H1 (cell line): ENCODE measurements around the gene TOR4A. TPM values are rescaled to one million over a fixed set of nuclear protein-coding genes. Genes with fewer than 3 reads are reported as not detected.

Source experiments
- CTCF ChIA-PET: fragments of 300-600 bp; sonication (Branson Sonifier 250); formaldehyde crosslinking; loops from one replicate; lab custom pipeline; 2021; ENCODE audit not compliant: partially characterized antibody; lab: Charles Lee
- POLR2A ChIA-PET: fragments of 300-600 bp; sonication (Branson Sonifier 250); formaldehyde crosslinking; loops from one replicate; lab custom pipeline; 2021; ENCODE audit warnings: inconsistent platforms; ENCODE audit not compliant: partially characterized antibody; lab: Charles Lee
- DNase-seq, 2 experiments: peaks; one replicate each; pipeline versions ENCODE4 v3.0.0 to v3.0.0-alpha.2; 2010 to 2022; ENCODE audit warnings: low spot score in 2 of 2, low read depth in 1 of 2, mixed read lengths in 1 of 2
- FAIRE-seq: peaks from 2 replicates; lab custom pipeline; 2011; peaks lifted over from hg19 to GRCh38; lab: Jason Lieb, UNC
- H2AFZ ChIP-seq: 2 replicates; pipeline ENCODE4 v1.8.1; 2012; ENCODE audit warnings: low read length, inconsistent platforms
- H2AK5ac ChIP-seq: 2 replicates; pipeline ENCODE4 v1.6.1; 2013; ENCODE audit warnings: low read depth, low read length
- H2BK120ac ChIP-seq: replicated peaks from 2 replicates; pipeline ENCODE3; 2013; ENCODE audit warnings: low read depth, low read length, inconsistent platforms
- H2BK12ac ChIP-seq: 2 replicates; pipeline ENCODE4 v1.6.1; 2013; ENCODE audit warnings: low read depth, low read length
- H2BK15ac ChIP-seq: 2 replicates; pipeline ENCODE4 v1.6.1; 2013; ENCODE audit warnings: low read length
- H2BK20ac ChIP-seq: 2 replicates; pipeline ENCODE4 v1.6.1; 2013; ENCODE audit warnings: low read length
- H2BK5ac ChIP-seq: 2 replicates; pipeline ENCODE4 v1.6.1; 2013; ENCODE audit warnings: low read depth, low read length
- H3K14ac ChIP-seq: 2 replicates; pipeline ENCODE4 v1.6.1; 2013; ENCODE audit warnings: inconsistent platforms; ENCODE audit not compliant: insufficient read length
- H3K18ac ChIP-seq: 2 replicates; pipeline ENCODE4 v1.6.1; 2013; ENCODE audit warnings: low read length; ENCODE audit errors: extremely low read depth
- H3K23ac ChIP-seq: 2 replicates; pipeline ENCODE4 v1.6.1; 2013; ENCODE audit warnings: inconsistent platforms; ENCODE audit not compliant: insufficient read length
- H3K23me2 ChIP-seq: 2 replicates; pipeline ENCODE4 v1.6.1; 2013; ENCODE audit warnings: low read depth, low read length
- H3K27ac ChIP-seq: 2 replicates; pipeline ENCODE4 v1.6.1; 2011; ENCODE audit warnings: low read depth, low read length, inconsistent platforms
- H3K27me3 ChIP-seq, 4 experiments: replicated peaks in 1 of 4; 1 replicate in 1 of 4; 2 replicates in 3 of 4; pipeline versions ENCODE4 v1.6.1 to v1.8.1; 2011 to 2013; ENCODE audit warnings: low read length in 3 of 4, mild to moderate bottlenecking in 3 of 4, inconsistent platforms in 2 of 4, mixed read lengths in 2 of 4, moderate library complexity in 1 of 4; ENCODE audit not compliant: control insufficient read depth in 3 of 4, insufficient read depth in 3 of 4; ENCODE audit errors: extremely low read depth in 1 of 4
- H3K36me3 ChIP-seq, 4 experiments: 2 replicates each; pipeline versions ENCODE4 v1.6.1 to v1.8.1; 2011 to 2013; ENCODE audit warnings: mild to moderate bottlenecking in 4 of 4, low read length in 3 of 4, moderate library complexity in 2 of 4, control low read depth in 1 of 4, inconsistent platforms in 1 of 4; ENCODE audit not compliant: insufficient read depth in 4 of 4, control insufficient read depth in 2 of 4
- H3K4ac ChIP-seq: replicated peaks from 2 replicates; pipeline ENCODE3; 2013; ENCODE audit warnings: low read length, low read depth, mixed read lengths, inconsistent platforms; ENCODE audit not compliant: insufficient read length
- H3K4me1 ChIP-seq, 4 experiments: replicated peaks in 1 of 4; 1 replicate in 1 of 4; 2 replicates in 3 of 4; pipeline versions ENCODE4 v1.6.1 to v1.8.1; 2011 to 2013; ENCODE audit warnings: low read length in 3 of 4, inconsistent platforms in 2 of 4, mixed read lengths in 1 of 4; ENCODE audit not compliant: insufficient read depth in 4 of 4, control insufficient read depth in 3 of 4
- H3K4me2 ChIP-seq, 2 experiments: 2 replicates each; pipeline versions ENCODE4 v1.6.1 to v1.8.1; 2011 to 2013; ENCODE audit warnings: low read depth in 2 of 2, low read length in 2 of 2, control low read depth in 1 of 2, inconsistent platforms in 1 of 2, mild to moderate bottlenecking in 1 of 2; ENCODE audit not compliant: insufficient read depth in 1 of 2
- H3K4me3 ChIP-seq, 4 experiments: fragments of 200-600, 300-600 bp in 1 of 4; sonication (generic), shearing (Covaris generic), sonication (Bioruptor Twin) in 1 of 4; 2 replicates each; pipeline versions ENCODE4 v1.5.1 to v1.8.1; 2011 to 2016; ENCODE audit warnings: low read length in 4 of 4, low read depth in 3 of 4, control low read depth in 2 of 4, inconsistent platforms in 2 of 4, mild to moderate bottlenecking in 2 of 4, mixed read lengths in 1 of 4, moderate library complexity in 1 of 4; ENCODE audit not compliant: insufficient read depth in 2 of 4; ENCODE audit errors: extremely low read depth in 1 of 4
- H3K56ac ChIP-seq: replicated peaks from 2 replicates; pipeline ENCODE3; 2013; ENCODE audit warnings: low read depth, mild to moderate bottlenecking, mixed read lengths, low read length, inconsistent platforms; ENCODE audit not compliant: insufficient read length
- H3K79me1 ChIP-seq: 2 replicates; pipeline ENCODE4 v1.6.1; 2013; ENCODE audit warnings: low read depth, low read length, control low read depth
- H3K79me2 ChIP-seq, 2 experiments: 2 replicates each; pipeline versions ENCODE4 v1.6.1 to v1.8.1; 2012 to 2013; ENCODE audit warnings: low read length in 2 of 2, mild to moderate bottlenecking in 2 of 2, inconsistent platforms in 1 of 2; ENCODE audit not compliant: insufficient read depth in 2 of 2, control insufficient read depth in 1 of 2
- H3K9ac ChIP-seq, 4 experiments: replicated peaks in 1 of 4; 1 replicate in 1 of 4; 2 replicates in 3 of 4; pipeline versions ENCODE4 v1.6.1 to v1.8.1; 2011 to 2013; ENCODE audit warnings: low read depth in 3 of 4, low read length in 3 of 4, control low read depth in 2 of 4, mild to moderate bottlenecking in 2 of 4, moderate library complexity in 2 of 4, inconsistent platforms in 1 of 4; ENCODE audit errors: extremely low read depth in 1 of 4
- H3K9me3 ChIP-seq, 2 experiments: 2 replicates each; pipeline versions ENCODE4 v1.6.1 to v1.8.1; 2012 to 2013; ENCODE audit warnings: mild to moderate bottlenecking in 2 of 2, moderate library complexity in 2 of 2, control low read depth in 1 of 2, inconsistent platforms in 1 of 2, low read depth in 1 of 2, low read length in 1 of 2, mixed read lengths in 1 of 2; ENCODE audit not compliant: insufficient read depth in 2 of 2
- H4K20me1 ChIP-seq, 2 experiments: replicated peaks in 1 of 2; 2 replicates each; pipeline versions ENCODE3 to v1.8.1; 2011 to 2013; ENCODE audit warnings: inconsistent platforms in 2 of 2, low read length in 2 of 2, mild to moderate bottlenecking in 1 of 2; ENCODE audit not compliant: insufficient read depth in 2 of 2, control insufficient read depth in 1 of 2
- H4K5ac ChIP-seq: 2 replicates; pipeline ENCODE4 v1.6.1; 2013; ENCODE audit warnings: low read length, low read depth, mixed read lengths, inconsistent platforms; ENCODE audit not compliant: insufficient read length
- H4K8ac ChIP-seq: 2 replicates; pipeline ENCODE4 v1.8.0; 2013; ENCODE audit warnings: mild to moderate bottlenecking, moderate library complexity, low read length, inconsistent platforms; ENCODE audit not compliant: insufficient read depth; ENCODE audit errors: extremely low read depth
- H4K91ac ChIP-seq: replicated peaks from 2 replicates; pipeline ENCODE3; 2013; ENCODE audit warnings: low read length, mixed read lengths, inconsistent platforms; ENCODE audit not compliant: insufficient read length
- CEBPB ChIP-seq: IDR thresholded peaks from 2 replicates; pipeline ENCODE4 v1.6.1; 2012; ENCODE audit warnings: low read depth, low read length
- SUZ12 ChIP-seq: fragments of 200-600 bp; sonication (generic); IDR thresholded peaks from 2 replicates; pipeline ENCODE4 v1.6.1; 2012; ENCODE audit warnings: mild to moderate bottlenecking, inconsistent platforms, low read length, moderate library complexity, mixed read lengths
- WGBS, 2 experiments: shearing (Covaris generic) in 1 of 2; methylation state at CpG; one replicate each; pipeline versions ENCODE4 v1.1.6 to v1.1.7; 2013 to 2015; ENCODE audit warnings: low lambda C conversion rate in 2 of 2, mixed read lengths in 2 of 2, inconsistent platforms in 1 of 2, low coverage in 1 of 2, missing lambda C conversion rate in 1 of 2; ENCODE audit not compliant: insufficient replicate concordance in 2 of 2, insufficient coverage in 1 of 2, insufficient read length in 1 of 2; ENCODE audit errors: extremely low coverage in 1 of 2, missing lambda C conversion rate in 1 of 2; 5-methylcytosine and 5-hydroxymethylcytosine counted together
- polyA plus RNA-seq, 7 experiments: library from polyadenylated mRNA; depleted of rRNA in 3 of 7; stranded (reverse) in 5 of 7; unstranded in 2 of 7; fragments of >200 nt in 5 of 7; fragments of 200-250 nt in 2 of 7; gene quantifications; 1 replicate in 5 of 7; 2 replicates in 1 of 7; 4 replicates in 1 of 7; pipeline versions ENCODE4 v1.2.1 to v1.2.3, GENCODE V29; 2011 to 2013; ENCODE audit warnings: missing spikeins in 2 of 7, mixed read lengths in 2 of 7
- total RNA-seq: library from RNA; stranded (reverse); fragmentation: NEBNext Ultra II Directional; extraction: Animal tissue kit (Norgen Biotek cat#: 25700); gene quantifications from 2 replicates; pipeline ENCODE4 v1.2.1, GENCODE V29; 2021

The TOR4A gene
- total and polyA plus RNA-seq, 2 of the 8 experiments (the other 6 are each of a cell fraction or from before 2014, with no cell fraction given) = 8.4 to 9.3 TPM

GRCh38 chr9:137234758-137235423 lies 42.6 kb upstream of the TOR4A start:
- CTCF ChIA-PET = interaction anchor here (0.6 to 20.2 kb wide), 20 partner anchors 9 to 412 kb away, joined by 3 to 204 read pairs (median 5); partner anchors contain the start of genes ANAPC2, CYSRT1, LRRC26 and NDOR1
- no peaks in the 10 kb centered on the region for H3K79me1 ChIP-seq
- peaks cover 0 to 7% of the 10 kb centered on the region in 2 experiments; a peak in 1 of 4 replicates for H3K79me2 ChIP-seq
- no peak overlapping the region for H2BK120ac ChIP-seq
- H2BK5ac ChIP-seq = no peak overlapping the region
- FAIRE-seq (no peak), DNase-seq (no peak)
- peaks cover 6 to 8% of the 10 kb centered on the region in 2 experiments for H4K20me1 ChIP-seq
- no peak overlapping the region for H3K18ac ChIP-seq
- H3K27ac ChIP-seq = no peak overlapping the region
- TF ChIP-seq CEBPB (no peak), SUZ12 (no peak)
- H3K23ac ChIP-seq = no peak overlapping the region
- H3K36me3 ChIP-seq = no peaks in the 10 kb centered on the region
- H3K4me1 ChIP-seq = peaks cover 0 to 12% (median 8%) of the 10 kb centered on the region in 4 experiments; a peak in 6 of 7 replicates
- no peaks in the 10 kb centered on the region for H3K27me3 ChIP-seq
- H3K14ac ChIP-seq = no peak overlapping the region
- no peak overlapping the region for H3K56ac ChIP-seq
- no peak overlapping the region for H4K5ac ChIP-seq
- H3K4me2 ChIP-seq = no peak overlapping the region
- no peak overlapping the region for H2AFZ ChIP-seq
- H4K8ac ChIP-seq = no peak overlapping the region
- no peak overlapping the region for H3K9ac ChIP-seq
- H2BK12ac ChIP-seq = no peak overlapping the region
- no peaks in the 10 kb centered on the region for H3K23me2 ChIP-seq
- POLR2A ChIA-PET = interaction anchor here (1.0 to 69.9 kb wide), 3 partner anchors 0 to 72 kb away, joined by 3 to 1462 read pairs (median 1462); partner anchors contain the start of genes CYSRT1, NDOR1, NELFB and RNF208
- H2BK15ac ChIP-seq = no peak overlapping the region
- 84% methylated on average over 17 of the region's 18 CpGs; no CpG with 5 or more reads in 1 of the 2 experiments for WGBS, 2 experiments
- no peak overlapping the region for H2AK5ac ChIP-seq
- no peak overlapping the region for H2BK20ac ChIP-seq
- H3K4me3 ChIP-seq = no peak overlapping the region
- H3K4ac ChIP-seq = no peak overlapping the region
- H4K91ac ChIP-seq = peak overlapping the region; percentile 54
- no peaks in the 10 kb centered on the region for H3K9me3 ChIP-seq
